ENCODE data around the gene CDHR5.

Gene CDHR5

GRCh38 chr11:662689-663274, 38.0 kb upstream of the CDHR5 start:
- DNase-seq (ENCODE audit: low read depth, low spot score) = no peak
- ChIA-PET CTCF (interaction anchor here (0.6 to 2.9 kb wide), 11 partner anchors 10 to 91 kb away, joined by 3 to 22 read pairs (median 3); partner anchors contain the start of genes DEAF1 and TMEM80), POLR2A (no interaction called here)
- H3K4me3 ChIP-seq (ENCODE audit: low read depth, low read length) = no peak overlapping the region
- peak; percentile 86 for TF ChIP-seq CTCF (IDR thresholded peaks at IDR 0.05; ENCODE audit: insufficient read depth, low read length, missing control alignments)

- no peak for TF ChIP-seq CTCF (IDR thresholded peaks at IDR 0.05; ENCODE audit: insufficient read depth, low read length, missing control alignments)
- ChIA-PET CTCF (interaction anchor here (0.7 to 2.9 kb wide), 5 partner anchors 10 to 138 kb away, joined by 3 to 22 read pairs (median 4); no protein-coding TSS in a partner anchor), POLR2A (no interaction called here)
- no peak for DNase-seq (ENCODE audit: low read depth, low spot score)
- no peak overlapping the region for H3K4me3 ChIP-seq (ENCODE audit: low read depth, low read length)
Measured at GRCh38 chr11:660681-661444, 36.1 kb upstream of the CDHR5 start.

- ChIA-PET POLR2A (no interaction called here), CTCF (interaction anchor here (1.7 to 2.9 kb wide), 2 partner anchors 63 to 69 kb away, joined by 4 to 22 read pairs; no protein-coding TSS in a partner anchor)
- no peak for TF ChIP-seq CTCF (IDR thresholded peaks at IDR 0.05; ENCODE audit: insufficient read depth, low read length, missing control alignments)
- no peak for DNase-seq (ENCODE audit: low read depth, low spot score)
- no peak overlapping the region for H3K4me3 ChIP-seq (ENCODE audit: low read depth, low read length)
Measured at GRCh38 chr11:660281-660680, 35.5 kb upstream of the CDHR5 start.

- POLR2A ChIA-PET = no interaction called here
- no peak for TF ChIP-seq CTCF (IDR thresholded peaks at IDR 0.05; ENCODE audit: insufficient read depth, low read length, missing control alignments)
- CTCF ChIA-PET = interaction anchor here (1.7 kb wide), 1 partner anchor 69 kb away, joined by 4 read pairs; no protein-coding TSS in a partner anchor
Measured at GRCh38 chr11:659532-660085, 34.9 kb upstream of the CDHR5 start.

GRCh38 chr11:657691-658126, 33.0 kb upstream of the CDHR5 start:
- no peak overlapping the region for H3K4me3 ChIP-seq (ENCODE audit: low read depth, low read length)
- ChIA-PET POLR2A (no interaction called here), CTCF (interaction anchor here (1.1 kb wide), 1 partner anchor 66 kb away, joined by 3 read pairs; no protein-coding TSS in a partner anchor)
- no peak for DNase-seq (ENCODE audit: low read depth, low spot score)
- TF ChIP-seq CTCF (IDR thresholded peaks at IDR 0.05; ENCODE audit: insufficient read depth, low read length, missing control alignments) = no peak

More at GRCh38 chr11:659532-660085, 34.9 kb upstream of the CDHR5 start:
- no peak overlapping the region for H3K4me3 ChIP-seq (ENCODE audit: low read depth, low read length)
- DNase-seq (ENCODE audit: low read depth, low spot score) = no peak

- no peak for TF ChIP-seq CTCF (IDR thresholded peaks at IDR 0.05; ENCODE audit: insufficient read depth, low read length, missing control alignments)
- POLR2A ChIA-PET = no interaction called here
- no peak for DNase-seq (ENCODE audit: low read depth, low spot score)
- CTCF ChIA-PET = interaction anchor here (0.6 to 2.6 kb wide), 3 partner anchors 10 to 139 kb away, joined by 3 to 7 read pairs (median 4); no protein-coding TSS in a partner anchor
- H3K4me3 ChIP-seq (ENCODE audit: low read depth, low read length) = no peak overlapping the region
Measured at GRCh38 chr11:656866-657265, 32.1 kb upstream of the CDHR5 start.

Measured in AG04449 (cell line).